BJ (cell line): Measurements from ENCODE around the gene MORN2. TPM values are rescaled to one million over a fixed set of nuclear protein-coding genes. Genes with fewer than 3 reads are reported as not detected.

Experiments
- CTCF ChIA-PET: fragments of 350-600 bp; formaldehyde crosslinking; extraction: SDS; loops from one replicate; lab custom pipeline; 2021; ENCODE audit warnings: antibody characterized with exemption, inconsistent platforms; lab: Yijun Ruan, JAX
- POLR2A ChIA-PET: fragments of 300-600 bp; sonication (Branson Sonifier 250); formaldehyde crosslinking; extraction: SDS; loops from one replicate; lab custom pipeline; 2021; ENCODE audit warnings: antibody characterized with exemption; lab: Charles Lee
- DNase-seq: peaks from one replicate; pipeline ENCODE4 v3.0.0-alpha.2; 2011; ENCODE audit warnings: low read depth
- H3K27me3 ChIP-seq: 2 replicates; pipeline ENCODE4 v1.6.0; 2011; ENCODE audit warnings: low read length; ENCODE audit not compliant: control insufficient read depth, insufficient read depth
- H3K36me3 ChIP-seq: 2 replicates; pipeline ENCODE4 v1.5.1; 2011; ENCODE audit warnings: low read length; ENCODE audit not compliant: control insufficient read depth, insufficient read depth
- H3K4me3 ChIP-seq: 2 replicates; pipeline ENCODE4 v1.5.1; 2011; ENCODE audit warnings: low read depth, mild to moderate bottlenecking, control low read depth, low read length
- polyA plus RNA-seq: library from polyadenylated mRNA; depleted of rRNA; stranded (reverse); fragments of >200 nt; gene quantifications from 2 replicates; pipeline ENCODE4 v1.2.3, GENCODE V29; 2011
- TF ChIP-seq, protein P1 (sequence below): IDR thresholded peaks from 2 replicates; pipeline ENCODE4 v1.5.1; 2011; ENCODE audit warnings: low read depth, mild to moderate bottlenecking, control low read depth, inconsistent platforms, low read length, moderate library complexity; ENCODE audit not compliant: insufficient read depth

Gene MORN2
- polyA plus RNA-seq, 1 experiment = 10.7 TPM

DNA sequence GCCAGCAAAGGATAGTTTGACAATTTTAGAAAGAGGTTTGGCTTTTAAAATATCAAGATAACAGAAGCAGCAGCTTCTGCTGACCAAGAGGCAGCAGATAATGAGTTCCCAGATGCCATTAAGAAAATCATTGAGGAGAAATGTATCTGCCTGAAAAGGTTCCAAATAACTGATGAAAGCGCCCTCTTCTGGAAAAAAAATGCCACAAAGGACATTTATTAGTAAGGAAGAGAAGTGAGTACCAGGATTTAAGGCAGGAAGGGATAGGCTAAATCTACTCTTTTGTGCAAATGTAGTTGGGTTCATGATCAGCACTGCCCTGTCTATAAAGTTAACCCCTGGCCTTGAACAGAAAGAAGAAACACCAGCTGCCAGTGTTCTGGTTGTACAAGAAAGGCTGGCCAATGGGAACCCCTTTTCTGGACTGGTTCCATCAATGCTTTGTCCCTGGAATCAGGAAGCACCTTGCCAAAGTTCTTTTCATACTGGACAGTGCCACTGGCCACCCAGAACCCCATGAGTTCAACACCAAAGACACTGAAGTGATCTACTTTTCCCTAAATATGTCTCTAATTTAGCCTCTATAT, 40.7 kb upstream of the MORN2 start:
- no peaks in the 10 kb centered on the region for H3K27me3 ChIP-seq
- H3K4me3 ChIP-seq = no peak overlapping the region
- TF ChIP-seq, protein P1, sequence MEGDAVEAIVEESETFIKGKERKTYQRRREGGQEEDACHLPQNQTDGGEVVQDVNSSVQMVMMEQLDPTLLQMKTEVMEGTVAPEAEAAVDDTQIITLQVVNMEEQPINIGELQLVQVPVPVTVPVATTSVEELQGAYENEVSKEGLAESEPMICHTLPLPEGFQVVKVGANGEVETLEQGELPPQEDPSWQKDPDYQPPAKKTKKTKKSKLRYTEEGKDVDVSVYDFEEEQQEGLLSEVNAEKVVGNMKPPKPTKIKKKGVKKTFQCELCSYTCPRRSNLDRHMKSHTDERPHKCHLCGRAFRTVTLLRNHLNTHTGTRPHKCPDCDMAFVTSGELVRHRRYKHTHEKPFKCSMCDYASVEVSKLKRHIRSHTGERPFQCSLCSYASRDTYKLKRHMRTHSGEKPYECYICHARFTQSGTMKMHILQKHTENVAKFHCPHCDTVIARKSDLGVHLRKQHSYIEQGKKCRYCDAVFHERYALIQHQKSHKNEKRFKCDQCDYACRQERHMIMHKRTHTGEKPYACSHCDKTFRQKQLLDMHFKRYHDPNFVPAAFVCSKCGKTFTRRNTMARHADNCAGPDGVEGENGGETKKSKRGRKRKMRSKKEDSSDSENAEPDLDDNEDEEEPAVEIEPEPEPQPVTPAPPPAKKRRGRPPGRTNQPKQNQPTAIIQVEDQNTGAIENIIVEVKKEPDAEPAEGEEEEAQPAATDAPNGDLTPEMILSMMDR = peak; percentile 42
- no peak for DNase-seq
- ChIA-PET CTCF (interaction anchor here (0.8 to 2.4 kb wide), 6 partner anchors 9 to 278 kb away, joined by 3 to 7 read pairs (median 4); partner anchors contain the start of gene SRSF7), POLR2A (no interaction called here)
- peaks cover 1% of the 10 kb centered on the region; the same call in 1 of the 2 replicates for H3K36me3 ChIP-seq

GRCh38 chr2:38835990-38836389, 39.8 kb upstream of the MORN2 start:
- no peak for DNase-seq
- POLR2A ChIA-PET = no interaction called here

GRCh38 chr2:38836791-38837190, 39.0 kb upstream of the MORN2 start:
- ChIA-PET POLR2A (no interaction called here), CTCF (no interaction called here)
- H3K36me3 ChIP-seq = peaks cover 1% of the 10 kb centered on the region; the same call in 1 of the 2 replicates
- no peak for DNase-seq
- no peaks in the 10 kb centered on the region for H3K27me3 ChIP-seq
- TF ChIP-seq, protein P1 = no peak
- H3K4me3 ChIP-seq = no peak overlapping the region

More at GRCh38 chr2:38835990-38836389, 39.8 kb upstream of the MORN2 start:
- H3K27me3 ChIP-seq = no peaks in the 10 kb centered on the region
- TF ChIP-seq, protein P1 = no peak
- peaks cover 1% of the 10 kb centered on the region; the same call in 1 of the 2 replicates for H3K36me3 ChIP-seq
- H3K4me3 ChIP-seq = no peak overlapping the region
- CTCF ChIA-PET = interaction anchor here (1.8 to 2.4 kb wide), 2 partner anchors 10 to 13 kb away, joined by 4 to 7 read pairs; no protein-coding TSS in a partner anchor

- no peak for DNase-seq
- Histone ChIP-seq H3K36me3 (0 out of 2 replicates have a peak, but pooled peaks cover 1% of the 10 kb centered on the region), H3K4me3 (no peak overlapping the region), H3K27me3 (no peaks in the 10 kb centered on the region)
- ChIA-PET CTCF (interaction anchor here (1.6 kb wide), 1 partner anchor 15 kb away, joined by 7 read pairs; no protein-coding TSS in a partner anchor), POLR2A (no interaction called here)
- TF ChIP-seq, protein P1 = no peak
Measured at GRCh38 chr2:38850045-38850444, 25.7 kb upstream of the MORN2 start.

- no peak for DNase-seq
- no peak overlapping the region for H3K4me3 ChIP-seq
- POLR2A ChIA-PET = interaction anchor here (0.6 kb wide), 1 partner anchor 25 kb away, joined by 7 read pairs; no protein-coding TSS in a partner anchor
- CTCF ChIA-PET = no interaction called here
- no peaks in the 10 kb centered on the region for H3K27me3 ChIP-seq
- H3K36me3 ChIP-seq = peaks cover 1% of the 10 kb centered on the region; the same call in 1 of the 2 replicates
- TF ChIP-seq, protein P1 = no peak
Measured at GRCh38 chr2:38856165-38856564, 19.6 kb upstream of the MORN2 start.
